Heart left ventricle (tissue), 13 donors: ENCODE data around the gene CCDC137.

Experiments used
- POLR2A ChIP-seq, 2 donors: fragments of 450-650 bp; IDR thresholded peaks; one replicate each; pipeline ENCODE4 v1.6.1; 2017; ENCODE audit warnings: antibody characterized with exemption in 2 of 2, mild to moderate bottlenecking in 2 of 2, moderate library complexity in 2 of 2
- TF ChIP-seq, protein P1 (sequence below), 12 donors: fragments of 200-600 bp; sonication (generic) in 4 of 12; IDR thresholded peaks; one replicate each; pipeline versions ENCODE4 v1.5.0 to v1.8.0; 2018 to 2022; ENCODE audit warnings: antibody characterized with exemption in 12 of 12, mild to moderate bottlenecking in 5 of 12
- donor health status: ischemic (EF 13 %, LVEDD 7.1; RV severe dilation, severe dysfunction).
- donor health status: DM: no; HTN: yes; CAD: no.
- donor health status: DM: no; HTN: no; CAD: no.
- donor health status: ischemic (EF 25% LVEDD 6.9; RV normal size, moderate dysfunction).
- donor health status: ischemic (EF 25% LVEDD 5.7; RV mildly dilated, moderate dysfunction).
- donor health status: ischemic (EF 35%, LVEDD 5.7; RV mildly dilated, moderate dysfunction).
- donor health status: nonischemic (EF 11% LVEDD 7.7; RV severe dilation, severe dysfunction).
- donor health status: DM: yes; HTN: yes; CAD: no.
- donor health status: PGD.
- donor health status: ischemic (EF 29% LVEDD 5.4; RV normal size, mild dysfunction).
- donor health status: nonischemic (EF 23%, LVEDD 6.1; RV moderate dilation, normal function).

- TF ChIP-seq, protein P1, sequence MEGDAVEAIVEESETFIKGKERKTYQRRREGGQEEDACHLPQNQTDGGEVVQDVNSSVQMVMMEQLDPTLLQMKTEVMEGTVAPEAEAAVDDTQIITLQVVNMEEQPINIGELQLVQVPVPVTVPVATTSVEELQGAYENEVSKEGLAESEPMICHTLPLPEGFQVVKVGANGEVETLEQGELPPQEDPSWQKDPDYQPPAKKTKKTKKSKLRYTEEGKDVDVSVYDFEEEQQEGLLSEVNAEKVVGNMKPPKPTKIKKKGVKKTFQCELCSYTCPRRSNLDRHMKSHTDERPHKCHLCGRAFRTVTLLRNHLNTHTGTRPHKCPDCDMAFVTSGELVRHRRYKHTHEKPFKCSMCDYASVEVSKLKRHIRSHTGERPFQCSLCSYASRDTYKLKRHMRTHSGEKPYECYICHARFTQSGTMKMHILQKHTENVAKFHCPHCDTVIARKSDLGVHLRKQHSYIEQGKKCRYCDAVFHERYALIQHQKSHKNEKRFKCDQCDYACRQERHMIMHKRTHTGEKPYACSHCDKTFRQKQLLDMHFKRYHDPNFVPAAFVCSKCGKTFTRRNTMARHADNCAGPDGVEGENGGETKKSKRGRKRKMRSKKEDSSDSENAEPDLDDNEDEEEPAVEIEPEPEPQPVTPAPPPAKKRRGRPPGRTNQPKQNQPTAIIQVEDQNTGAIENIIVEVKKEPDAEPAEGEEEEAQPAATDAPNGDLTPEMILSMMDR (IDR thresholded peaks at IDR 0.05), result no peak
- no peak for TF ChIP-seq POLR2A (IDR thresholded peaks at IDR 0.05)
Measured at GRCh38 chr17:81666092-81666341, 520 bp upstream of the CCDC137 start.
